GM12864 (cell line): ENCODE measurements around the gene LRRC3B.

Source experiments
- DNase-seq: peaks from one replicate; pipeline ENCODE4 v3.0.0-alpha.2; 2011; ENCODE audit warnings: low read depth
- H3K4me3 ChIP-seq: 2 replicates; pipeline ENCODE4 v1.5.1; 2011; ENCODE audit warnings: mild to moderate bottlenecking, low read depth, low read length, control low read depth
- CTCF ChIP-seq: IDR thresholded peaks from 2 replicates; pipeline ENCODE4 v1.5.1; 2011; ENCODE audit warnings: low read depth, mild to moderate bottlenecking, moderate library complexity, low read length, control low read depth, inconsistent platforms; ENCODE audit errors: missing control alignments

The LRRC3B gene

GRCh38 chr3:26630669-26631389, 8.3 kb downstream of the LRRC3B start:
- no peak for TF ChIP-seq CTCF
- H3K4me3 ChIP-seq: no peak overlapping the region
- no peak for DNase-seq

- no peak overlapping the region for H3K4me3 ChIP-seq
- no peak for TF ChIP-seq CTCF
- no peak for DNase-seq
These were observed 8.8 kb downstream of the LRRC3B start for GRCh38 chr3:26631390-26631738.

- no peak overlapping the region for H3K4me3 ChIP-seq
- TF ChIP-seq CTCF: no peak
- no peak for DNase-seq
These were observed 12.0 kb downstream of the LRRC3B start for GRCh38 chr3:26634601-26635000.

- TF ChIP-seq CTCF: no peak
- DNase-seq: no peak
These were observed 13.6 kb downstream of the LRRC3B start for GRCh38 chr3:26636096-26636727.

GRCh38 chr3:26637698-26638097, 15.1 kb downstream of the LRRC3B start:
- H3K4me3 ChIP-seq: no peak overlapping the region
- no peak for DNase-seq
- TF ChIP-seq CTCF: no peak

More at GRCh38 chr3:26636096-26636727, 13.6 kb downstream of the LRRC3B start:
- H3K4me3 ChIP-seq: no peak overlapping the region

- no peak overlapping the region for H3K4me3 ChIP-seq
- DNase-seq: no peak
- TF ChIP-seq CTCF: no peak
These were observed 15.5 kb downstream of the LRRC3B start for GRCh38 chr3:26638113-26638512.

- DNase-seq: no peak
- no peak for TF ChIP-seq CTCF
- no peak overlapping the region for H3K4me3 ChIP-seq
These were observed 16.8 kb downstream of the LRRC3B start for GRCh38 chr3:26639339-26639738.
